GM18861 (cell line): Measurements from ENCODE around the gene CNGB1.
A peak's percentile ranks its signal among the peaks of the same experiment; 100 is the strongest.
"Not testable (repeated sequence)": the region's sequence is repeated elsewhere in the genome, so short reads cannot be mapped to it uniquely, and the experiment has no call there.

Experiments
- ATAC-seq: cut with Tn5 transposase; IDR thresholded peaks from one replicate; pipeline ENCODE4 v1.9.1; 2021; ENCODE audit not compliant: unreplicated experiment

The CNGB1 gene

GRCh38 chr16:57911743-57912142, 59.2 kb downstream of the CNGB1 start:
- ATAC-seq: no peak

GRCh38 chr16:57910696-57911095, 60.2 kb downstream of the CNGB1 start:
- ATAC-seq: no peak

GRCh38 chr16:57908409-57908987, 62.4 kb downstream of the CNGB1 start:
- ATAC-seq: no peak

GRCh38 chr16:57906382-57907316, 64.3 kb downstream of the CNGB1 start:
- ATAC-seq: no peak

- no peak for ATAC-seq
Measured at GRCh38 chr16:57904101-57904500, 66.8 kb downstream of the CNGB1 start.

- ATAC-seq: no peak
Measured at GRCh38 chr16:57903656-57904055, 67.3 kb downstream of the CNGB1 start.

GRCh38 chr16:57901480-57902069, 69.4 kb downstream of the CNGB1 start:
- ATAC-seq: no peak

- ATAC-seq: no peak
Measured at GRCh38 chr16:57900796-57901479, 70.0 kb downstream of the CNGB1 start.

GRCh38 chr16:57899771-57900661, 70.9 kb downstream of the CNGB1 start:
- ATAC-seq: peak; percentile 48

- ATAC-seq: no peak
Measured at GRCh38 chr16:57898961-57899360, 72.0 kb downstream of the CNGB1 start.

GRCh38 chr16:57897996-57898395, 72.9 kb downstream of the CNGB1 start:
- no peak for ATAC-seq

GRCh38 chr16:57897053-57897784, 73.7 kb downstream of the CNGB1 start:
- ATAC-seq: no peak

GRCh38 chr16:57895081-57895547, 75.8 kb downstream of the CNGB1 start:
- ATAC-seq: not testable (repeated sequence)

GRCh38 chr16:57894390-57895080, 76.4 kb downstream of the CNGB1 start:
- no peak for ATAC-seq

GRCh38 chr16:57893559-57894389, 77.2 kb downstream of the CNGB1 start:
- no peak for ATAC-seq

GRCh38 chr16:57893217-57893558, 77.7 kb downstream of the CNGB1 start:
- ATAC-seq: no peak

GRCh38 chr16:57892447-57893096, 78.4 kb downstream of the CNGB1 start:
- ATAC-seq: no peak

- ATAC-seq: no peak
Measured at GRCh38 chr16:57892041-57892440, 78.9 kb downstream of the CNGB1 start.
